Astrocyte of the spinal cord (primary cell): Measurements from ENCODE around the gene ADGRF3.
"Not testable (repeated sequence)": the region's sequence is repeated elsewhere in the genome, so short reads cannot be mapped to it uniquely, and the experiment has no call there.

ENCODE experiments used
- DNase-seq: peaks from one replicate; pipeline ENCODE4 v3.0.0; 2011; ENCODE audit warnings: low read depth, low spot score
- H3K4me3 ChIP-seq: 2 replicates; pipeline ENCODE4 v1.5.1; 2011; ENCODE audit warnings: low read depth, mild to moderate bottlenecking, low read length, moderate library complexity
- CTCF ChIP-seq: IDR thresholded peaks from 2 replicates; pipeline ENCODE4 v1.5.1; 2012; ENCODE audit warnings: low read depth, mild to moderate bottlenecking, low read length, inconsistent platforms
- in situ Hi-C: cut with HindIII; loops from 2 replicates; pipeline ENCODE4 v1.10.0; 2017; ENCODE audit warnings: low sequenced_read_pairs

ADGRF3 gene

GRCh38 chr2:26340831-26341230, 5.8 kb downstream of the ADGRF3 start:
- in situ Hi-C loops, result no loop called here
- DNase-seq, result no peak
- no peak overlapping the region for H3K4me3 ChIP-seq
- TF ChIP-seq CTCF, result no peak

- in situ Hi-C loops, result no loop called here
These were observed 9.3 kb downstream of the ADGRF3 start for GRCh38 chr2:26337298-26337697.

GRCh38 chr2:26336719-26337118, 9.9 kb downstream of the ADGRF3 start:
- no peak overlapping the region for H3K4me3 ChIP-seq
- DNase-seq, result no peak
- TF ChIP-seq CTCF, result no peak
- in situ Hi-C loops, result no loop called here

More at GRCh38 chr2:26337298-26337697, 9.3 kb downstream of the ADGRF3 start:
- no peak overlapping the region for H3K4me3 ChIP-seq
- TF ChIP-seq CTCF, result no peak
- no peak for DNase-seq

GRCh38 chr2:26335231-26335630, 11.4 kb downstream of the ADGRF3 start:
- H3K4me3 ChIP-seq, result no peak overlapping the region
- DNase-seq, result no peak
- in situ Hi-C loops, result no loop called here
- no peak for TF ChIP-seq CTCF

- in situ Hi-C loops, result no loop called here
- no peak for TF ChIP-seq CTCF
- H3K4me3 ChIP-seq, result no peak overlapping the region
- no peak for DNase-seq
These were observed 13.3 kb downstream of the ADGRF3 start for GRCh38 chr2:26333293-26333692.

- in situ Hi-C loops, H3K4me3 ChIP-seq, DNase-seq: not testable (repeated sequence)
These were observed 15.3 kb downstream of the ADGRF3 start for GRCh38 chr2:26331321-26331720.

GRCh38 chr2:26330604-26331003, 16.0 kb downstream of the ADGRF3 start:
- no peak for DNase-seq
- in situ Hi-C loops, result no loop called here
- no peak overlapping the region for H3K4me3 ChIP-seq
- no peak for TF ChIP-seq CTCF
